Prostate gland (tissue), 2 donors: Measurements from ENCODE around the gene DOCK3. TPM values are rescaled to one million over a fixed set of nuclear protein-coding genes. Genes with fewer than 3 reads are reported as not detected.
"Not testable (repeated sequence)": the region's sequence is repeated elsewhere in the genome, so short reads cannot be mapped to it uniquely, and the experiment has no call there.

Source experiments
- DNase-seq: peaks from one replicate; pipeline ENCODE4 v3.0.0-alpha.2; 2019; ENCODE audit warnings: low spot score
- H3K27ac ChIP-seq, 2 donors: fragments of 200-600 bp; sonication (generic); 2 replicates each; pipeline ENCODE4 v1.5.1; 2017 to 2019
- H3K27me3 ChIP-seq: fragments of 200-600 bp; sonication (generic); replicated peaks from 2 replicates; pipeline ENCODE4 v1.5.1; 2019; ENCODE audit not compliant: insufficient read depth
- H3K36me3 ChIP-seq, 2 donors: fragments of 200-600 bp; sonication (generic); 1 replicate in 1 of 2; 2 replicates in 1 of 2; pipeline versions ENCODE4 v1.5.1 to v1.8.1; 2017 to 2019
- H3K4me1 ChIP-seq: fragments of 200-600 bp; sonication (generic); replicated peaks from 2 replicates; pipeline ENCODE4 v1.5.1; 2019
- H3K4me3 ChIP-seq, 2 donors: fragments of 200-600 bp; sonication (generic); 2 replicates each; pipeline ENCODE4 v1.5.1; 2017 to 2019
- H3K9me3 ChIP-seq: fragments of 200-600 bp; sonication (generic); 2 replicates; pipeline ENCODE4 v1.5.1; 2017
- CTCF ChIP-seq, 4 experiments: fragments of 200-600 bp in 2 of 4; fragments of 450-650 bp in 2 of 4; sonication (generic) in 2 of 4; IDR thresholded peaks; 1 replicate in 3 of 4; 2 replicates in 1 of 4; pipeline ENCODE4 v1.5.1; 2016 to 2019; ENCODE audit warnings: antibody characterized with exemption in 4 of 4, mild to moderate bottlenecking in 2 of 4, moderate library complexity in 2 of 4
- POLR2A ChIP-seq: fragments of 450-650 bp; IDR thresholded peaks from one replicate; pipeline ENCODE4 v1.6.1; 2016; ENCODE audit warnings: antibody characterized with exemption, mild to moderate bottlenecking
- POLR2AphosphoS5 ChIP-seq: sonication (generic); formaldehyde crosslinking; IDR thresholded peaks from one replicate; pipeline ENCODE4 v1.6.1; 2017; ENCODE audit warnings: antibody characterized with exemption
- WGBS: methylation state at CpG from one replicate; pipeline ENCODE4 v1.1.5; 2018; 5-methylcytosine and 5-hydroxymethylcytosine counted together
- intact Hi-C: fragments of 100-400 bp; cut with DNase I; formaldehyde crosslinking; loops from one replicate; pipeline ENCODE4 v1.14.2; 2022
- total RNA-seq, 2 donors: library from RNA; depleted of rRNA; stranded (reverse); fragments of >200 nt; gene quantifications; one replicate each; pipeline ENCODE4 v1.1.0, GENCODE V29; 2016

The DOCK3 gene
- total RNA-seq, 2 donors from 2014 or later: 0.36 to 6.3 TPM

DNA sequence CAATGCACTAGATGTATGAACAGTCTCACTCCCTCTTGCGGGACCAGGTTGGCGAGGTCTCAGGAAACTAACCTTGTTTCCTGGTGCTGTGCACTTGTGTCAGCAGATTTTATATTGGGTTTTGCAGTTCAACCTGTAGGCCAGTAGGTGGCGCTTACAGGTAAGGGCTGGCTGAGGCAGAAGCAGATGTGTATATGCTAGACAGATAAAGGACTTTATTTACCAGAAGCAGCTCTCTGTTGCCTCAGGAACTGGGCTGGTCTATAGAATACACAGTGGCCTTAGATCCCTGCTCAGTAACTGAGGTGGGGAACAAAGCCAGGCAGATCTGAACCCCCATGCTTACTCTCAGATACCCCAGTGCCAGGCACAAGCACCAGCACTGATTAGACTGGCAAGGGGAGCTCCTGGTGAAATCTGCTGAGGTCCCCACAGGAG, 296.8 kb downstream of the DOCK3 start:
- Histone ChIP-seq H3K4me1 (no peaks in the 10 kb centered on the region), H3K9me3 (no peaks in the 10 kb centered on the region), H3K4me3 (no peak overlapping the region), H3K27me3 (no peaks in the 10 kb centered on the region), H3K36me3 (no peaks in the 10 kb centered on the region), H3K27ac (no peak overlapping the region)
- TF ChIP-seq POLR2A (no peak), CTCF (IDR thresholded peaks at IDR 0.05) (peak; percentile 25 to 85 (median 78)), POLR2AphosphoS5 (no peak)
- WGBS: 7% methylated on average over 3 of the region's 3 CpGs
- peak; percentile 49 for DNase-seq
- intact Hi-C loops: no loop called here

DNA sequence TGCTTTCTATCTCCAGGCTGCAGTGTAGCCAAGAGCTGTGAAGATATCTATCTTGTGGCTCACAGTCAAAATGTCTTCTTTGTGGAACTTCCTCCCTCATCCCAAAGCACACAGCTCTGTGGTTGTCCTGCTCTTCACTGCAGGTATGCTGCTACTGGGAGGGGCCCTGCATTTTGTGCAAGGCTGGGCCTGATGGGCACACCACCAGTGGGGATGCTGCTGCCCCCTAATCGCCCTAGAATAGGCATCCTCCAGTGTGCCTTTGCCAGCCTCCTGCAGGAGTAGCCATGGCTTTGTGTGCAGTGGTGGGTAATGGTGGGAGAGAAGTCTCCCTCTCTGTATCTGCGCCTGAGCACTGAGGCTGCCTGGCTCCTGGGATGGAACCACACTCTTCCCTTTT, 297.3 kb downstream of the DOCK3 start:
- WGBS: 92% methylated on average over 2 of the region's 2 CpGs
- Histone ChIP-seq H3K36me3 (no peaks in the 10 kb centered on the region), H3K27me3 (no peaks in the 10 kb centered on the region), H3K4me1 (no peaks in the 10 kb centered on the region), H3K4me3 (no peak overlapping the region), H3K27ac (no peak overlapping the region), H3K9me3 (no peaks in the 10 kb centered on the region)
- intact Hi-C loops: no loop called here
- no peak for TF ChIP-seq POLR2AphosphoS5
- no peak for TF ChIP-seq CTCF (IDR thresholded peaks at IDR 0.05)
- TF ChIP-seq POLR2A: no peak
- no peak for DNase-seq

- H3K4me1 ChIP-seq, H3K27me3 ChIP-seq, H3K27ac ChIP-seq, DNase-seq, H3K36me3 ChIP-seq, H3K4me3 ChIP-seq, intact Hi-C loops, H3K9me3 ChIP-seq: not testable (repeated sequence)
- 63% methylated on average over 14 of the region's 18 CpGs for WGBS
These were observed 303.9 kb downstream of the DOCK3 start for GRCh38 chr3:50978586-50978985.

- DNase-seq: no peak
- Histone ChIP-seq H3K4me3 (no peak overlapping the region), H3K27ac (no peak overlapping the region), H3K4me1 (no peaks in the 10 kb centered on the region), H3K36me3 (no peaks in the 10 kb centered on the region), H3K9me3 (no peaks in the 10 kb centered on the region), H3K27me3 (no peaks in the 10 kb centered on the region)
- intact Hi-C loops: no loop called here
- TF ChIP-seq POLR2A: no peak
- no peak for TF ChIP-seq CTCF (IDR thresholded peaks at IDR 0.05)
- TF ChIP-seq POLR2AphosphoS5: no peak
- 97% methylated on average over 15 of the region's 15 CpGs for WGBS
These were observed 304.4 kb downstream of the DOCK3 start for GRCh38 chr3:50978991-50979667.

GRCh38 chr3:50982540-50983325, 308.0 kb downstream of the DOCK3 start:
- Histone ChIP-seq H3K36me3 (no peaks in the 10 kb centered on the region), H3K9me3 (no peaks in the 10 kb centered on the region), H3K27me3 (no peaks in the 10 kb centered on the region), H3K4me3 (no peak overlapping the region), H3K27ac (no peak overlapping the region), H3K4me1 (no peaks in the 10 kb centered on the region)
- DNase-seq: no peak
- WGBS: 89% methylated on average over 9 of the region's 9 CpGs
- intact Hi-C loops: no loop called here
- TF ChIP-seq POLR2AphosphoS5: no peak
- no peak for TF ChIP-seq CTCF (IDR thresholded peaks at IDR 0.05)
- no peak for TF ChIP-seq POLR2A
